Stimulated activated CD4-positive, alpha-beta T cell treated with anti-CD3 and anti-CD28 coated beads, Interleukin-12 subunit alpha, Interleukin-12 subunit beta, amount 100 ng/mL, for 48 hours (primary cell): ENCODE results near the gene PRKCZ.

Experiments used
- DNase-seq, 3 donors: peaks; one replicate each; pipeline ENCODE4 v3.0.0-alpha.2; 2020; ENCODE audit warnings: low read depth in 2 of 3, low spot score in 1 of 3

Gene PRKCZ

GRCh38 chr1:2024887-2025286 is 25.3 kb upstream of the PRKCZ start:
- DNase-seq, result no peak

- no peak for DNase-seq
Measured at GRCh38 chr1:2025491-2025981, 24.7 kb upstream of the PRKCZ start.

- no peak for DNase-seq
Measured at GRCh38 chr1:2027961-2028583, 22.1 kb upstream of the PRKCZ start.

GRCh38 chr1:2028870-2029560 is 21.2 kb upstream of the PRKCZ start:
- no peak for DNase-seq

- DNase-seq, result no peak
Measured at GRCh38 chr1:2029561-2029960, 20.6 kb upstream of the PRKCZ start.

GRCh38 chr1:2030076-2030871 is 19.9 kb upstream of the PRKCZ start:
- no peak for DNase-seq

- no peak for DNase-seq
Measured at GRCh38 chr1:2031546-2032540, 18.4 kb upstream of the PRKCZ start.

GRCh38 chr1:2032737-2033136 is 17.5 kb upstream of the PRKCZ start:
- DNase-seq, result no peak

- no peak for DNase-seq
Measured at GRCh38 chr1:2033165-2033564, 17.0 kb upstream of the PRKCZ start.

GRCh38 chr1:2036287-2036686 is 13.9 kb upstream of the PRKCZ start:
- no peak for DNase-seq

- DNase-seq, result no peak
Measured at GRCh38 chr1:2037314-2037979, 12.8 kb upstream of the PRKCZ start.

- no peak for DNase-seq
Measured at GRCh38 chr1:2038229-2038628, 12.0 kb upstream of the PRKCZ start.

GRCh38 chr1:2039251-2039650 is 11.0 kb upstream of the PRKCZ start:
- DNase-seq, result no peak

- DNase-seq, result no peak
Measured at GRCh38 chr1:2041305-2041704, 8.9 kb upstream of the PRKCZ start.

GRCh38 chr1:2041887-2042286 is 8.3 kb upstream of the PRKCZ start:
- DNase-seq, result no peak

GRCh38 chr1:2042830-2043773 is 7.1 kb upstream of the PRKCZ start:
- DNase-seq, result no peak

GRCh38 chr1:2043886-2044285 is 6.3 kb upstream of the PRKCZ start:
- no peak for DNase-seq

- DNase-seq, result peak; percentile 53 to 71 (median 69)
Measured at GRCh38 chr1:2044510-2045319, 5.5 kb upstream of the PRKCZ start.
